Neural cell (in vitro differentiated cells): ENCODE data around the gene SYNE3. TPM values are rescaled to one million over a fixed set of nuclear protein-coding genes. Genes with fewer than 3 reads are reported as not detected.

ENCODE experiments used
- H2AFZ ChIP-seq: fragments of 200-600, 300-800 bp; sonication (generic), shearing (Covaris generic); 2 replicates; pipeline ENCODE4 v1.6.0; 2014; ENCODE audit warnings: low read depth, mild to moderate bottlenecking, antibody characterized with exemption, low read length, moderate library complexity
- H3F3A ChIP-seq: fragments of 200-600 bp; shearing (Covaris generic); 2 replicates; pipeline ENCODE4 v1.6.1; 2016; ENCODE audit warnings: mild to moderate bottlenecking, moderate library complexity, mixed read lengths, antibody characterized with exemption, low read length; ENCODE audit not compliant: insufficient read depth, poor library complexity, severe bottlenecking
- H3K27ac ChIP-seq: fragments of 200-600, 300-800 bp; sonication (generic), shearing (Covaris generic); 2 replicates; pipeline ENCODE4 v1.5.1; 2014; ENCODE audit warnings: mild to moderate bottlenecking, low read length, moderate library complexity
- H3K27me3 ChIP-seq: fragments of 300-800, 200-600 bp; sonication (generic), shearing (Covaris generic); 2 replicates; pipeline ENCODE4 v1.6.0; 2014; ENCODE audit warnings: mild to moderate bottlenecking, low read depth, low read length, moderate library complexity; ENCODE audit not compliant: insufficient read depth
- H3K36me3 ChIP-seq: fragments of 300-800, 200-600 bp; sonication (generic), shearing (Covaris generic); 2 replicates; pipeline ENCODE4 v1.5.1; 2014; ENCODE audit warnings: mild to moderate bottlenecking, antibody characterized with exemption, low read length, moderate library complexity; ENCODE audit not compliant: insufficient read depth
- H3K4me2 ChIP-seq: fragments of 300-800, 200-600 bp; sonication (generic), shearing (Covaris generic); 2 replicates; pipeline ENCODE4 v1.6.0; 2014; ENCODE audit warnings: mild to moderate bottlenecking, low read length
- H3K4me3 ChIP-seq: fragments of 300-800, 200-600 bp; sonication (generic), shearing (Covaris generic); 2 replicates; pipeline ENCODE4 v1.5.1; 2014; ENCODE audit warnings: mild to moderate bottlenecking, low read length, moderate library complexity
- H3K79me2 ChIP-seq: fragments of 200-600 bp; shearing (Covaris generic); replicated peaks from 2 replicates; pipeline ENCODE4 v1.6.0; 2014; ENCODE audit warnings: mild to moderate bottlenecking, low read length, moderate library complexity; ENCODE audit not compliant: insufficient read depth
- H3K9ac ChIP-seq: fragments of 300-800, 200-600 bp; sonication (generic), shearing (Covaris generic); 2 replicates; pipeline ENCODE4 v1.6.1; 2016; ENCODE audit warnings: mild to moderate bottlenecking, low read length, mixed read lengths
- H3K9me2 ChIP-seq: fragments of 200-600 bp; shearing (Covaris generic); 2 replicates; pipeline ENCODE4 v1.6.1; 2016; ENCODE audit warnings: mild to moderate bottlenecking, low read length, mixed read lengths; ENCODE audit not compliant: insufficient read depth
- H3K9me3 ChIP-seq: fragments of 200-600, 300-800 bp; sonication (generic), shearing (Covaris generic); 2 replicates; pipeline ENCODE4 v1.6.1; 2016; ENCODE audit warnings: mild to moderate bottlenecking, mixed run types, low read length, moderate library complexity, mixed read lengths
- H4K20me1 ChIP-seq: fragments of 200-600 bp; shearing (Covaris generic); 2 replicates; pipeline ENCODE4 v1.6.1; 2016; ENCODE audit warnings: mild to moderate bottlenecking, mixed run types; ENCODE audit not compliant: insufficient read depth
- EZH2 ChIP-seq: fragments of 200-600, 300-800 bp; shearing (Covaris generic), sonication (generic); IDR thresholded peaks from 2 replicates; pipeline ENCODE4 v1.6.1; 2014; ENCODE audit warnings: antibody characterized with exemption, low read length, borderline replicate concordance, mild to moderate bottlenecking; ENCODE audit not compliant: insufficient read depth, poor library complexity, severe bottlenecking
- MXI1 ChIP-seq: fragments of 450-650 bp; conservative IDR thresholded peaks from 2 replicates; pipeline ENCODE4 v1.6.1; 2014; ENCODE audit warnings: antibody characterized with exemption, mild to moderate bottlenecking; ENCODE audit not compliant: poor library complexity, severe bottlenecking
- RAD21 ChIP-seq: fragments of 450-650 bp; conservative IDR thresholded peaks from 2 replicates; pipeline ENCODE4 v1.6.1; 2014; ENCODE audit warnings: antibody characterized with exemption, mild to moderate bottlenecking, moderate library complexity
- TAF1 ChIP-seq: IDR thresholded peaks from 2 replicates; pipeline ENCODE4 v1.6.1; 2012; ENCODE audit warnings: low read depth
- polyA plus RNA-seq: library from polyadenylated mRNA; depleted of rRNA; stranded (reverse); fragments of >200 nt; gene quantifications from 2 replicates; pipeline ENCODE4 v1.2.3, GENCODE V29; 2014
- TF ChIP-seq, protein P1 (sequence below): fragments of 450-650 bp; IDR thresholded peaks from 2 replicates; pipeline ENCODE4 v1.5.1; 2014; ENCODE audit warnings: antibody characterized with exemption, mild to moderate bottlenecking, moderate library complexity; ENCODE audit not compliant: poor library complexity, severe bottlenecking
- TF ChIP-seq, protein P2 (sequence below): IDR thresholded peaks from 2 replicates; pipeline ENCODE4 v1.6.1; 2012; ENCODE audit warnings: borderline replicate concordance

Gene SYNE3
- polyA plus RNA-seq, 1 donor from 2014 or later = 0.35 TPM

DNA sequence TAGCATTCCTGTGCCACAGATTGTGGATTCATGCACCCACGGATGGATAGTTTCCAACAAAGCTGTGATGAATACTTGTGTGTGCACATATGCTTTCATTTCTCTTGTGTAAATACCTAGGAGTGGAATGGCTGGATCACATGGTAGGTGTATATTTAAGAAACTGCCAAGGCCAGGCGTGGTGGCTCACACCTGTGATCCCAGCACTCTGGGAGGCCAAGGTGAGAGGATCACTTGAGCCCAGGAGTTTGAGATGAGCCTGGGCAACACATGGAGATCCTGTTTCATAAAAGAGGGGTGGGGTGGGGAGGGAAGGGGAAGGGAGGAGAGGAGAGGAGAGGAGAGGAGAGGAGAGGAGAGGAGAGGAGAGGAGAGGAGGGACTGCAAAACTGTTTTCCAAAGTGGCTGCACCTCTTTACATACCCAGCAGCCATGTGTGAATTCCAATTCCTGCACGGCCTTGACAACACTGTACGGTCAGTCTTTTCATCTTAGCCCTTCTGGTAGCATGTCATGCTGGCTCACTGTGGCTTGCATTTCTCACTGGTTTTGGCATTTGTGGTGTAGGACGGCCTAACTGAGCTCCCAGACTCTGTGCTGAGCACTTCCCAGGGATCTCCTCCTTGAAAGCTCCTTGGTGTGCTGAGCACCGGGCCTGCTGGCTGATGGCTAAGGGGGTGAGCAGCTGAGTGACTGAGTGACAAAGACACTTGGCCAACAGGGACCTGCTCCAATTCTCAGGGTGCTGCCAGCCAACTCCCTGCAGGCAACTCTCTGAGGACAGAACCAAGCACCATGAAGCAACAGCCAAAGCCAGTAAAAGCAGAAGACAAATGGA, 27.9 kb downstream of the SYNE3 start:
- TF ChIP-seq, protein P1, sequence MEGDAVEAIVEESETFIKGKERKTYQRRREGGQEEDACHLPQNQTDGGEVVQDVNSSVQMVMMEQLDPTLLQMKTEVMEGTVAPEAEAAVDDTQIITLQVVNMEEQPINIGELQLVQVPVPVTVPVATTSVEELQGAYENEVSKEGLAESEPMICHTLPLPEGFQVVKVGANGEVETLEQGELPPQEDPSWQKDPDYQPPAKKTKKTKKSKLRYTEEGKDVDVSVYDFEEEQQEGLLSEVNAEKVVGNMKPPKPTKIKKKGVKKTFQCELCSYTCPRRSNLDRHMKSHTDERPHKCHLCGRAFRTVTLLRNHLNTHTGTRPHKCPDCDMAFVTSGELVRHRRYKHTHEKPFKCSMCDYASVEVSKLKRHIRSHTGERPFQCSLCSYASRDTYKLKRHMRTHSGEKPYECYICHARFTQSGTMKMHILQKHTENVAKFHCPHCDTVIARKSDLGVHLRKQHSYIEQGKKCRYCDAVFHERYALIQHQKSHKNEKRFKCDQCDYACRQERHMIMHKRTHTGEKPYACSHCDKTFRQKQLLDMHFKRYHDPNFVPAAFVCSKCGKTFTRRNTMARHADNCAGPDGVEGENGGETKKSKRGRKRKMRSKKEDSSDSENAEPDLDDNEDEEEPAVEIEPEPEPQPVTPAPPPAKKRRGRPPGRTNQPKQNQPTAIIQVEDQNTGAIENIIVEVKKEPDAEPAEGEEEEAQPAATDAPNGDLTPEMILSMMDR = no peak
- TF ChIP-seq RAD21 = no peak
- TF ChIP-seq, protein P2, sequence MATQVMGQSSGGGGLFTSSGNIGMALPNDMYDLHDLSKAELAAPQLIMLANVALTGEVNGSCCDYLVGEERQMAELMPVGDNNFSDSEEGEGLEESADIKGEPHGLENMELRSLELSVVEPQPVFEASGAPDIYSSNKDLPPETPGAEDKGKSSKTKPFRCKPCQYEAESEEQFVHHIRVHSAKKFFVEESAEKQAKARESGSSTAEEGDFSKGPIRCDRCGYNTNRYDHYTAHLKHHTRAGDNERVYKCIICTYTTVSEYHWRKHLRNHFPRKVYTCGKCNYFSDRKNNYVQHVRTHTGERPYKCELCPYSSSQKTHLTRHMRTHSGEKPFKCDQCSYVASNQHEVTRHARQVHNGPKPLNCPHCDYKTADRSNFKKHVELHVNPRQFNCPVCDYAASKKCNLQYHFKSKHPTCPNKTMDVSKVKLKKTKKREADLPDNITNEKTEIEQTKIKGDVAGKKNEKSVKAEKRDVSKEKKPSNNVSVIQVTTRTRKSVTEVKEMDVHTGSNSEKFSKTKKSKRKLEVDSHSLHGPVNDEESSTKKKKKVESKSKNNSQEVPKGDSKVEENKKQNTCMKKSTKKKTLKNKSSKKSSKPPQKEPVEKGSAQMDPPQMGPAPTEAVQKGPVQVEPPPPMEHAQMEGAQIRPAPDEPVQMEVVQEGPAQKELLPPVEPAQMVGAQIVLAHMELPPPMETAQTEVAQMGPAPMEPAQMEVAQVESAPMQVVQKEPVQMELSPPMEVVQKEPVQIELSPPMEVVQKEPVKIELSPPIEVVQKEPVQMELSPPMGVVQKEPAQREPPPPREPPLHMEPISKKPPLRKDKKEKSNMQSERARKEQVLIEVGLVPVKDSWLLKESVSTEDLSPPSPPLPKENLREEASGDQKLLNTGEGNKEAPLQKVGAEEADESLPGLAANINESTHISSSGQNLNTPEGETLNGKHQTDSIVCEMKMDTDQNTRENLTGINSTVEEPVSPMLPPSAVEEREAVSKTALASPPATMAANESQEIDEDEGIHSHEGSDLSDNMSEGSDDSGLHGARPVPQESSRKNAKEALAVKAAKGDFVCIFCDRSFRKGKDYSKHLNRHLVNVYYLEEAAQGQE = no peak
- no peak for TF ChIP-seq MXI1
- Histone ChIP-seq H3K79me2 (no peaks in the 10 kb centered on the region), H3K27me3 (no peaks in the 10 kb centered on the region), H3K36me3 (no peaks in the 10 kb centered on the region), H3K27ac (no peak overlapping the region), H4K20me1 (no peaks in the 10 kb centered on the region), H3K9ac (no peak overlapping the region), H3K4me3 (no peak overlapping the region), H3K9me2 (no peaks in the 10 kb centered on the region), H3F3A (no peaks in the 10 kb centered on the region), H3K9me3 (no peaks in the 10 kb centered on the region), H3K4me2 (no peak overlapping the region), H2AFZ (no peak overlapping the region)

DNA sequence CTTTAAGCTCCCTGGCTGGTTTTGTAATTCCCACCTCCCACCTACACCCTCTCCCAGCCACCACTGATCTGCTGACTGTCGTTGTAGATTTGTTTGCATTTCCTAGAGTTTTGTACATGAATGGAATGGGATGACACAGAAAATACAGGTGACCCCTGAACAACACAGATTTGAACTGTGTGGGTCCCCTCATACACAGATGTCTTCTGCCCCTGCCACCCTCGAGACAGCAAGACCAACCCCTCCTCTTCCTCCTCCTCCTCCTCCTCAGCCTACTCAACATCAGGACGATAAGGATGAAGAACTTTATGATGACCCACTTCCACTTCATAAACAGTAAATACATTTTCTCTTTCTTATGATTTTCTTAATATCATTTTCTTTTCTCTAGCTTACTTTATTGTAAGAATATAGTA, 28.8 kb downstream of the SYNE3 start:
- Histone ChIP-seq H3K27ac (no peak overlapping the region), H3K79me2 (no peaks in the 10 kb centered on the region), H3F3A (no peaks in the 10 kb centered on the region), H3K4me2 (no peak overlapping the region), H2AFZ (no peak overlapping the region), H3K9me3 (no peaks in the 10 kb centered on the region), H3K4me3 (no peak overlapping the region), H3K36me3 (no peaks in the 10 kb centered on the region), H4K20me1 (no peaks in the 10 kb centered on the region), H3K9me2 (no peaks in the 10 kb centered on the region), H3K27me3 (no peaks in the 10 kb centered on the region), H3K9ac (no peak overlapping the region)
- TF ChIP-seq EZH2 (no peak), TAF1 (no peak)
- TF ChIP-seq, protein P1 = no peak
